ENCODE results near the gene DDN.

DNA sequence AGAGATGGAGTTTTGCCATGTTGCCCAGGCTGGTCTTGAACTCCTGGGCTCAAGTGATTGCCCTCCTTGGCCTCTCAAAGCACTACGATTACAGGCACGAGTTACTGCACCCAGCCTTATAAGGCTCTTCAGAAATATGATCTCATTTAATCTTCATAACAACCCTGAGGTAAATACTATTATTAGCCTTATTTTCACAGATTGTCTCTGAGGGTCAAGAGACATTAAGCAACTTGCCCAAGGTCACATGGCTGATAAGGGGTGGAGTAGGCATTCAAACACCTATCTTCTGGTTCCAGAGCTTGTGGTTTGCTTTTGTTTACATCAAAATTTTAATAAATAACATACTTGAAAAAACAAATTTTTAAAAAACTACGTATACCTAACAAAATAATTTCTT is 14.3 kb upstream of the DDN start:
- TF ChIP-seq POLR2A (IDR thresholded peaks at IDR 0.05): no peak
- TF ChIP-seq, protein P1, sequence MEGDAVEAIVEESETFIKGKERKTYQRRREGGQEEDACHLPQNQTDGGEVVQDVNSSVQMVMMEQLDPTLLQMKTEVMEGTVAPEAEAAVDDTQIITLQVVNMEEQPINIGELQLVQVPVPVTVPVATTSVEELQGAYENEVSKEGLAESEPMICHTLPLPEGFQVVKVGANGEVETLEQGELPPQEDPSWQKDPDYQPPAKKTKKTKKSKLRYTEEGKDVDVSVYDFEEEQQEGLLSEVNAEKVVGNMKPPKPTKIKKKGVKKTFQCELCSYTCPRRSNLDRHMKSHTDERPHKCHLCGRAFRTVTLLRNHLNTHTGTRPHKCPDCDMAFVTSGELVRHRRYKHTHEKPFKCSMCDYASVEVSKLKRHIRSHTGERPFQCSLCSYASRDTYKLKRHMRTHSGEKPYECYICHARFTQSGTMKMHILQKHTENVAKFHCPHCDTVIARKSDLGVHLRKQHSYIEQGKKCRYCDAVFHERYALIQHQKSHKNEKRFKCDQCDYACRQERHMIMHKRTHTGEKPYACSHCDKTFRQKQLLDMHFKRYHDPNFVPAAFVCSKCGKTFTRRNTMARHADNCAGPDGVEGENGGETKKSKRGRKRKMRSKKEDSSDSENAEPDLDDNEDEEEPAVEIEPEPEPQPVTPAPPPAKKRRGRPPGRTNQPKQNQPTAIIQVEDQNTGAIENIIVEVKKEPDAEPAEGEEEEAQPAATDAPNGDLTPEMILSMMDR (IDR thresholded peaks at IDR 0.05): no peak
